HepG2 (cell line): ENCODE measurements around the gene NUDT13. TPM values are rescaled to one million over a fixed set of nuclear protein-coding genes. Genes with fewer than 3 reads are reported as not detected.
A peak's percentile ranks its signal among the peaks of the same experiment; 100 is the strongest.

Experiments
- ATAC-seq: fragments of 200-7000 bp; cut with Tn5 transposase; 3 replicates; pipeline ENCODE4 v1.9.1; 2020; ENCODE audit warnings: mild to moderate bottlenecking, moderate library complexity
- BruUV-seq: library from RNA; stranded (reverse); fragments of 400-500 nt; replicated peaks from 2 replicates; lab custom pipeline; 2021; lab: Mats Ljungman, UMichigan
- CTCF ChIA-PET: fragments of 300-600 bp; formaldehyde crosslinking; extraction: SDS; loops from one replicate; lab custom pipeline; 2021; ENCODE audit warnings: low total read pairs, inconsistent platforms, low intra/inter-chr PET ratio; lab: Yijun Ruan, JAX
- POLR2A ChIA-PET: fragments of 350-600 bp; sonication (Branson Sonifier 250); formaldehyde crosslinking; loops from one replicate; lab custom pipeline; 2020; ENCODE audit warnings: antibody characterized with exemption, inconsistent platforms; lab: Yijun Ruan, JAX
- DNase-seq: peaks from one replicate; pipeline ENCODE4 v3.0.0-alpha.2; 2015; ENCODE audit warnings: low spot score
- FAIRE-seq: peaks from 3 replicates; lab custom pipeline; 2011; peaks lifted over from hg19 to GRCh38; lab: Jason Lieb, UNC
- H2AFZ ChIP-seq: one replicate; pipeline ENCODE4 v1.6.1; 2011; ENCODE audit warnings: low read length, inconsistent platforms
- H3K27ac ChIP-seq: fragments of 300-600 bp; 3 replicates; pipeline ENCODE4 v1.8.0; 2011; ENCODE audit warnings: mixed run types, mild to moderate bottlenecking, mixed read lengths, low read length, inconsistent platforms; ENCODE audit not compliant: insufficient read depth; ENCODE audit errors: extremely low read length
- H3K27me3 ChIP-seq, 2 experiments: fragments of 200-600 bp in 1 of 2; 2 replicates in 1 of 2; 3 replicates in 1 of 2; pipeline versions ENCODE4 v1.6.0 to v1.8.0; 2011; ENCODE audit warnings: low read length in 2 of 2, mild to moderate bottlenecking in 2 of 2, moderate library complexity in 2 of 2, inconsistent platforms in 1 of 2; ENCODE audit not compliant: insufficient read depth in 2 of 2, control insufficient read depth in 1 of 2
- H3K36me3 ChIP-seq, 2 experiments: fragments of 200-600 bp in 1 of 2; replicated peaks in 1 of 2; 2 replicates in 1 of 2; 3 replicates in 1 of 2; pipeline versions ENCODE4 v1.5.1 to v1.8.0; 2011; ENCODE audit warnings: low read length in 2 of 2, inconsistent platforms in 1 of 2; ENCODE audit not compliant: insufficient read depth in 2 of 2, control insufficient read depth in 1 of 2
- H3K4me1 ChIP-seq: 2 replicates; pipeline ENCODE4 v1.5.1; 2012; ENCODE audit warnings: low read length, inconsistent platforms; ENCODE audit not compliant: insufficient read depth
- H3K4me2 ChIP-seq: 2 replicates; pipeline ENCODE4 v1.6.0; 2011; ENCODE audit warnings: low read depth, low read length, inconsistent platforms
- H3K4me3 ChIP-seq, 3 experiments: fragments of 200-600 bp in 1 of 3; sonication (generic), shearing (Covaris generic) in 1 of 3; replicated peaks in 1 of 3; 2 replicates each; pipeline ENCODE4 v1.5.1; 2011 to 2016; ENCODE audit warnings: low read length in 3 of 3, inconsistent platforms in 2 of 3, low read depth in 2 of 3, mild to moderate bottlenecking in 2 of 3, control low read depth in 1 of 3, mixed read lengths in 1 of 3; ENCODE audit not compliant: insufficient read depth in 1 of 3
- H3K79me2 ChIP-seq: one replicate; pipeline ENCODE4 v1.6.1; 2011; ENCODE audit warnings: low read length, inconsistent platforms; ENCODE audit not compliant: insufficient read depth
- H3K9ac ChIP-seq: 2 replicates; pipeline ENCODE4 v1.6.0; 2011; ENCODE audit warnings: mild to moderate bottlenecking, low read depth, low read length, inconsistent platforms; ENCODE audit not compliant: insufficient read depth
- H3K9me3 ChIP-seq: 2 replicates; pipeline ENCODE4 v1.5.1; 2012; ENCODE audit warnings: mild to moderate bottlenecking, low read length
- H4K20me1 ChIP-seq: 2 replicates; pipeline ENCODE4 v1.6.0; 2011; ENCODE audit warnings: inconsistent platforms, mild to moderate bottlenecking, low read length, moderate library complexity; ENCODE audit not compliant: insufficient read depth
- BRCA1 ChIP-seq: sonication (generic); formaldehyde crosslinking; IDR thresholded peaks from 2 replicates; pipeline ENCODE4 v1.4.0; 2020; ENCODE audit warnings: missing genetic modification reagents
- CEBPG ChIP-seq: IDR thresholded peaks from 2 replicates; pipeline ENCODE4 v1.6.1; 2016
- FIP1L1 ChIP-seq: fragments of 200-400 bp; formaldehyde crosslinking; IDR thresholded peaks from 2 replicates; pipeline ENCODE4 v1.6.1; 2018; ENCODE audit warnings: low read depth, mild to moderate bottlenecking, low read length, moderate library complexity, borderline replicate concordance; ENCODE audit not compliant: insufficient read depth
- GABPB1 ChIP-seq: IDR thresholded peaks from 2 replicates; pipeline ENCODE4 v1.6.1; 2016; ENCODE audit warnings: mild to moderate bottlenecking, missing genetic modification reagents, moderate library complexity, missing compliant biosample characterization
- KDM1A ChIP-seq: IDR thresholded peaks from 2 replicates; pipeline ENCODE4 v1.6.1; 2016; ENCODE audit warnings: missing compliant biosample characterization
- LRRFIP1 ChIP-seq: sonication (generic); formaldehyde crosslinking; conservative IDR thresholded peaks from 2 replicates; pipeline ENCODE4 v1.4.0; 2020; ENCODE audit warnings: missing genetic modification reagents
- MXI1 ChIP-seq: IDR thresholded peaks from 3 replicates; pipeline ENCODE4 v1.6.1; 2012; ENCODE audit warnings: low read depth, low read length, inconsistent platforms, borderline replicate concordance
- NKX3-1 ChIP-seq: sonication (generic); formaldehyde crosslinking; IDR thresholded peaks from 2 replicates; pipeline ENCODE4 v1.5.0; 2020; ENCODE audit warnings: missing genetic modification reagents
- RFX5 ChIP-seq: IDR thresholded peaks from 2 replicates; pipeline ENCODE4 v1.6.1; 2011; ENCODE audit warnings: low read depth, low read length, improper control_type of control experiment
- TEAD2 ChIP-seq: sonication (generic); formaldehyde crosslinking; IDR thresholded peaks from 2 replicates; pipeline ENCODE4 v1.9.0; 2021; ENCODE audit warnings: missing genetic modification reagents
- ZMYM3 ChIP-seq: sonication (generic); formaldehyde crosslinking; IDR thresholded peaks from 2 replicates; pipeline ENCODE4 v1.5.1; 2020; ENCODE audit warnings: mild to moderate bottlenecking, missing genetic modification reagents
- ZNF121 ChIP-seq: sonication (generic); formaldehyde crosslinking; IDR thresholded peaks from 2 replicates; pipeline ENCODE4 v1.5.0; 2020; ENCODE audit warnings: mild to moderate bottlenecking, missing genetic modification reagents
- ZNF33B ChIP-seq: sonication (generic); formaldehyde crosslinking; IDR thresholded peaks from 2 replicates; pipeline ENCODE4 v1.5.1; 2020; ENCODE audit warnings: mild to moderate bottlenecking, missing genetic modification reagents
- ZNF703 ChIP-seq: sonication (generic); formaldehyde crosslinking; IDR thresholded peaks from 2 replicates; pipeline ENCODE4 v1.5.1; 2020; ENCODE audit warnings: missing genetic modification reagents, mild to moderate bottlenecking, moderate library complexity, borderline replicate concordance
- ZNF773 ChIP-seq: sonication (generic); formaldehyde crosslinking; IDR thresholded peaks from 2 replicates; pipeline ENCODE4 v1.4.0; 2020; ENCODE audit warnings: missing genetic modification reagents, borderline replicate concordance
- ZSCAN22 ChIP-seq: sonication (generic); formaldehyde crosslinking; IDR thresholded peaks from 2 replicates; pipeline ENCODE4 v1.4.0; 2020; ENCODE audit warnings: mild to moderate bottlenecking, missing genetic modification reagents
- WGBS: methylation state at CpG from one replicate; pipeline ENCODE4 v1.1.6; 2017; ENCODE audit warnings: low lambda C conversion rate; 5-methylcytosine and 5-hydroxymethylcytosine counted together
- in situ Hi-C: cut with HindIII; loops from 2 replicates; pipeline ENCODE4 v1.10.0; 2017; ENCODE audit warnings: low pct_unique_long_range_greater_than_20kb; ENCODE audit not compliant: extremely low pct_ligation_motif_present
- intact Hi-C: fragments of 100-400 bp; cut with micrococcal nuclease; formaldehyde crosslinking; loops from one replicate; pipeline ENCODE4 v1.10.0; 2022; ENCODE audit not compliant: unreplicated experiment
- polyA plus RNA-seq, 8 experiments: library from polyadenylated mRNA; depleted of rRNA in 3 of 8; stranded (reverse) in 7 of 8; unstranded in 1 of 8; fragments of >200 nt; fragmentation: Illumina TruSeq in 4 of 8; extraction: Trizol in 4 of 8; gene quantifications; 2 replicates each; pipeline versions ENCODE4 v1.2.1 to v1.2.3, GENCODE V29; 2011 to 2016; ENCODE audit warnings: low read depth in 4 of 8, missing spikeins in 1 of 8, mixed read lengths in 1 of 8; ENCODE audit not compliant: insufficient read depth in 1 of 8
- total RNA-seq, 5 experiments: library from RNA; depleted of rRNA; stranded (reverse); fragments of >200 nt; fragmentation: Illumina TruSeq; extraction: Trizol; gene quantifications; 2 replicates each; pipeline ENCODE4 v1.2.3, GENCODE V29; 2016; ENCODE audit warnings: low read depth in 1 of 5
- TF ChIP-seq, protein P1 (sequence below): sonication (generic); formaldehyde crosslinking; conservative IDR thresholded peaks from 2 replicates; pipeline ENCODE4 v1.8.0; 2022; ENCODE audit warnings: mild to moderate bottlenecking, moderate library complexity, missing genetic modification reagents

Gene NUDT13
- total and polyA plus RNA-seq, 2 of the 13 experiments (the other 11 are each of a cell fraction or from before 2014, with no cell fraction given), result 4.2 to 6.5 TPM

DNA sequence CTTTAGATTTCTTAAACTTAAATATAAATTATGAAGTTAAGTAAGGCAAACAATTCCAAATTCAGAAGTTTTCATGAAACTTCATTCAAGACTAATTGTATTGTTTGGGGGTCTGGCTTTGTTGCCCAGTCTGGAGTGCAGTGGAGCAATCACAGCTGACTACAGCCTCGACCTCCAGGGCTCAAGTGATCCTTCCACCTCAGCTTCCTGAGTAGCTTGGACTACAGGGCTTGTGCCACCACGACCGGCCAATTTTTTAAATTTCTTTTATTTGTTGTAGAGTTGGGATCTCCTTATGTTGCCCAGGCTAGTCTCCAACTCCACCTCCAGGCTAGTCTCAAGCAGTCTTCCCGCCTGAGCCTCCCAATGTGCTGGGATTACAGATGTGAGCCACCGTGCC lies 26.0 kb upstream of the NUDT13 start:
- Histone ChIP-seq H3K9me3 (no peaks in the 10 kb centered on the region), H4K20me1 (peaks cover 88% of the 10 kb centered on the region), H2AFZ (no peak overlapping the region), H3K36me3 (peaks cover 2 to 8% of the 10 kb centered on the region in 2 experiments; a peak in 2 of 5 replicates), H3K9ac (no peak overlapping the region), H3K79me2 (peaks cover 89% of the 10 kb centered on the region), H3K27ac (no peak overlapping the region), H3K4me3 (no peak overlapping the region), H3K27me3 (no peaks in the 10 kb centered on the region), H3K4me2 (no peak overlapping the region), H3K4me1 (peaks cover 54% of the 10 kb centered on the region)
- BruUV-seq, result no TSS peak
- CTCF ChIA-PET, result no interaction called here
- FAIRE-seq, result no peak
- in situ Hi-C loops (no loop called here), intact Hi-C loops (no loop called here)
- TF ChIP-seq ZNF121 (peak; percentile 97), ZMYM3 (CRISPR knock-in tag) (0 out of 2 replicates have a peak, but pooled peaks have one; percentile 29), BRCA1 (no peak), NKX3-1 (CRISPR knock-in tag) (no peak)
- DNase-seq, result no peak
- WGBS, result 87% methylated on average over 5 of the region's 5 CpGs
- no peak for ATAC-seq
- POLR2A ChIA-PET, result no interaction called here

- peaks cover 94% of the 10 kb centered on the region for H3K79me2 ChIP-seq
- H3K27me3 ChIP-seq, result no peaks in the 10 kb centered on the region
- WGBS, result 82% methylated on average over 4 of the region's 4 CpGs
- H3K9me3 ChIP-seq, result no peaks in the 10 kb centered on the region
- FAIRE-seq (no peak), DNase-seq (no peak), ATAC-seq (no peak)
- no peak overlapping the region for H3K9ac ChIP-seq
- peaks cover 75% of the 10 kb centered on the region for H3K4me1 ChIP-seq
- H3K36me3 ChIP-seq, result peaks cover 0 to 12% of the 10 kb centered on the region in 2 experiments; a peak in 2 of 5 replicates
- H3K4me3 ChIP-seq, result no peak overlapping the region
- no peak overlapping the region for H3K4me2 ChIP-seq
- intact Hi-C loops (no loop called here), in situ Hi-C loops (no loop called here)
- POLR2A ChIA-PET, result interaction anchor here (0.7 kb wide), 1 partner anchor 39 kb away, joined by 3 read pairs; no protein-coding TSS in a partner anchor
- no peak overlapping the region for H3K27ac ChIP-seq
- no TSS peak for BruUV-seq
- H2AFZ ChIP-seq, result no peak overlapping the region
- CTCF ChIA-PET, result no interaction called here
- H4K20me1 ChIP-seq, result peaks cover 92% of the 10 kb centered on the region
- TF ChIP-seq LRRFIP1 (CRISPR knock-in tag) (no peak), ZSCAN22 (CRISPR knock-in tag) (no peak), GABPB1 (no peak), ZNF773 (CRISPR knock-in tag) (no peak), ZNF703 (CRISPR knock-in tag) (no peak), CEBPG (no peak), FIP1L1 (no peak), MXI1 (no peak), RFX5 (no peak), KDM1A (no peak), ZNF33B (CRISPR knock-in tag) (no peak), TEAD2 (CRISPR knock-in tag) (no peak)
- TF ChIP-seq, protein P1, sequence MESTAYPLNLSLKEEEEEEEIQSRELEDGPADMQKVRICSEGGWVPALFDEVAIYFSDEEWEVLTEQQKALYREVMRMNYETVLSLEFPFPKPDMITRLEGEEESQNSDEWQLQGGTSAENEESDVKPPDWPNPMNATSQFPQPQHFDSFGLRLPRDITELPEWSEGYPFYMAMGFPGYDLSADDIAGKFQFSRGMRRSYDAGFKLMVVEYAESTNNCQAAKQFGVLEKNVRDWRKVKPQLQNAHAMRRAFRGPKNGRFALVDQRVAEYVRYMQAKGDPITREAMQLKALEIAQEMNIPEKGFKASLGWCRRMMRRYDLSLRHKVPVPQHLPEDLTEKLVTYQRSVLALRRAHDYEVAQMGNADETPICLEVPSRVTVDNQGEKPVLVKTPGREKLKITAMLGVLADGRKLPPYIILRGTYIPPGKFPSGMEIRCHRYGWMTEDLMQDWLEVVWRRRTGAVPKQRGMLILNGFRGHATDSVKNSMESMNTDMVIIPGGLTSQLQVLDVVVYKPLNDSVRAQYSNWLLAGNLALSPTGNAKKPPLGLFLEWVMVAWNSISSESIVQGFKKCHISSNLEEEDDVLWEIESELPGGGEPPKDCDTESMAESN (CRISPR knock-in tag), result no peak
Observed at GRCh38 chr10:73086816-73087215, 23.4 kb upstream of the NUDT13 start.
